Endothelial cell of umbilical vein (primary cell): ENCODE results near the gene MORC1. TPM values are rescaled to one million over a fixed set of nuclear protein-coding genes. Genes with fewer than 3 reads are reported as not detected.

Experiments
- BruUV-seq: library from RNA; stranded (reverse); fragments of 400-500 nt; replicated peaks from 2 replicates; lab custom pipeline; 2021; lab: Mats Ljungman, UMichigan
- CTCF ChIA-PET: fragments of 300-600, 350-600 bp; sonication (Branson Sonifier 250); formaldehyde crosslinking; loops from one replicate; lab custom pipeline; 2021; ENCODE audit warnings: antibody characterized with exemption, inconsistent platforms; lab: Charles Lee
- POLR2A ChIA-PET: fragments of 300-600, 350-600 bp; sonication (Branson Sonifier 250); formaldehyde crosslinking; loops from one replicate; lab custom pipeline; 2021; ENCODE audit warnings: antibody characterized with exemption, inconsistent platforms; lab: Charles Lee
- DNase-seq: peaks from one replicate; pipeline ENCODE4 v3.0.0-alpha.2; 2011; ENCODE audit warnings: low read depth, low spot score
- FAIRE-seq: peaks from 2 replicates; lab custom pipeline; 2011; peaks lifted over from hg19 to GRCh38; lab: Jason Lieb, UNC
- H2AFZ ChIP-seq: 2 replicates; pipeline ENCODE4 v1.6.0; 2012; ENCODE audit warnings: low read depth, low read length, control low read depth, inconsistent platforms
- H3K27ac ChIP-seq: 2 replicates; pipeline ENCODE4 v1.5.1; 2011; ENCODE audit warnings: low read depth, mild to moderate bottlenecking, control low read depth, low read length, moderate library complexity; ENCODE audit not compliant: insufficient read depth
- H3K27me3 ChIP-seq, 2 experiments: 2 replicates each; pipeline versions ENCODE4 v1.6.0 to v1.6.1; 2011; ENCODE audit warnings: low read length in 2 of 2, mixed read lengths in 1 of 2; ENCODE audit not compliant: control insufficient read depth in 2 of 2, insufficient read depth in 2 of 2
- H3K36me3 ChIP-seq, 2 experiments: 2 replicates in 1 of 2; 3 replicates in 1 of 2; pipeline ENCODE4 v1.5.1; 2011; ENCODE audit warnings: low read length in 2 of 2, mild to moderate bottlenecking in 1 of 2, moderate library complexity in 1 of 2; ENCODE audit not compliant: control insufficient read depth in 2 of 2, insufficient read depth in 2 of 2; ENCODE audit errors: extremely low read depth in 1 of 2
- H3K4me1 ChIP-seq: 3 replicates; pipeline ENCODE4 v1.5.1; 2011; ENCODE audit warnings: mild to moderate bottlenecking, low read length; ENCODE audit not compliant: control insufficient read depth, insufficient read depth; ENCODE audit errors: extremely low read depth
- H3K4me2 ChIP-seq: 2 replicates; pipeline ENCODE4 v1.6.1; 2011; ENCODE audit warnings: low read length, control low read depth, mixed read lengths; ENCODE audit not compliant: insufficient read depth
- H3K4me3 ChIP-seq, 3 experiments: fragments of 200-600 bp in 1 of 3; sonication (generic), shearing (Covaris generic) in 1 of 3; replicated peaks in 1 of 3; 2 replicates each; pipeline ENCODE4 v1.5.1; 2011 to 2016; ENCODE audit warnings: control low read depth in 3 of 3, low read length in 3 of 3, mild to moderate bottlenecking in 2 of 3, inconsistent platforms in 1 of 3, low read depth in 1 of 3, moderate library complexity in 1 of 3; ENCODE audit not compliant: insufficient read depth in 1 of 3
- H3K79me2 ChIP-seq: 2 replicates; pipeline ENCODE4 v1.6.0; 2012; ENCODE audit warnings: low read length, inconsistent platforms; ENCODE audit not compliant: control insufficient read depth, insufficient read depth
- H3K9ac ChIP-seq: replicated peaks from 2 replicates; pipeline ENCODE3; 2011; ENCODE audit warnings: low read length, control low read depth; ENCODE audit not compliant: insufficient read depth; ENCODE audit errors: extremely low read depth
- H3K9me1 ChIP-seq: replicated peaks from 3 replicates; pipeline ENCODE4 v1.6.0; 2011; ENCODE audit warnings: mild to moderate bottlenecking, low read length; ENCODE audit not compliant: control insufficient read depth, insufficient read depth; ENCODE audit errors: extremely low read depth
- H3K9me3 ChIP-seq: replicated peaks from 2 replicates; pipeline ENCODE4 v1.5.1; 2012; ENCODE audit warnings: low read length, inconsistent platforms; ENCODE audit not compliant: control insufficient read depth, insufficient read depth
- H4K20me1 ChIP-seq: replicated peaks from 2 replicates; pipeline ENCODE3; 2011; ENCODE audit warnings: mild to moderate bottlenecking, low read length; ENCODE audit not compliant: control insufficient read depth, insufficient read depth; ENCODE audit errors: extremely low read depth
- EZH2 ChIP-seq: IDR thresholded peaks from 2 replicates; pipeline ENCODE4 v1.6.1; 2012; ENCODE audit warnings: borderline replicate concordance, low read depth, mild to moderate bottlenecking, moderate library complexity, low read length, inconsistent platforms; ENCODE audit not compliant: severe bottlenecking
- FOS ChIP-seq: IDR thresholded peaks from 2 replicates; pipeline ENCODE4 v1.6.1; 2011; ENCODE audit warnings: mild to moderate bottlenecking, low read length, moderate library complexity, borderline replicate concordance; ENCODE audit not compliant: insufficient read depth
- GATA2 ChIP-seq: IDR thresholded peaks from 2 replicates; pipeline ENCODE4 v1.7.0; 2011; ENCODE audit warnings: low read depth, mild to moderate bottlenecking, moderate library complexity, mixed read lengths, low read length; ENCODE audit not compliant: insufficient read length, insufficient read depth
- JUN ChIP-seq: IDR thresholded peaks from 2 replicates; pipeline ENCODE4 v1.6.1; 2011; ENCODE audit warnings: borderline replicate concordance, low read depth; ENCODE audit not compliant: insufficient read length, insufficient read depth
- MYC ChIP-seq: IDR thresholded peaks from one replicate; pipeline ENCODE4 v1.6.1; 2011; ENCODE audit warnings: mild to moderate bottlenecking, low read depth, low read length
- POLR2A ChIP-seq: IDR thresholded peaks from 2 replicates; pipeline ENCODE4 v1.6.1; 2012; ENCODE audit warnings: low read depth, mild to moderate bottlenecking, control low read depth, low read length
- POLR2AphosphoS5 ChIP-seq: IDR thresholded peaks from 2 replicates; pipeline ENCODE4 v1.6.1; 2012; ENCODE audit warnings: low read depth, mild to moderate bottlenecking, control low read depth, low read length, moderate library complexity; ENCODE audit not compliant: insufficient read depth
- dilution Hi-C: fragments of 300-500 bp; cut with MboI; formaldehyde crosslinking; loops from one replicate; pipeline ENCODE4 v1.15.0; 2019; ENCODE audit warnings: low sequenced_read_pairs; ENCODE audit not compliant: extremely low pct_ligation_motif_present
- intact Hi-C: fragments of 100-400 bp; cut with micrococcal nuclease; formaldehyde crosslinking; loops from one replicate; pipeline ENCODE4 v1.10.0; 2022
- polyA plus RNA-seq, 4 experiments: library from polyadenylated mRNA; depleted of rRNA in 3 of 4; stranded (reverse) in 3 of 4; unstranded in 1 of 4; fragments of >200 nt; gene quantifications; 2 replicates each; pipeline versions ENCODE4 v1.2.1 to v1.2.3, GENCODE V29; 2011 to 2012; ENCODE audit warnings: missing spikeins in 1 of 4
- total RNA-seq: library from RNA; stranded (reverse); gene quantifications from 2 replicates; pipeline ENCODE4 v1.2.3, GENCODE V29; 2021
- TF ChIP-seq, protein P1 (sequence below), 2 donors: IDR thresholded peaks; 1 replicate in 1 of 2; 2 replicates in 1 of 2; pipeline ENCODE4 v1.5.1; 2011; ENCODE audit warnings: low read length in 2 of 2, mild to moderate bottlenecking in 2 of 2, moderate library complexity in 2 of 2, control low read depth in 1 of 2, inconsistent platforms in 1 of 2, low read depth in 1 of 2; ENCODE audit not compliant: insufficient read depth in 1 of 2; ENCODE audit errors: extremely low read depth in 1 of 2
- TF ChIP-seq, protein P2 (sequence below): IDR thresholded peaks from 2 replicates; pipeline ENCODE4 v1.6.1; 2011; ENCODE audit not compliant: insufficient read depth, insufficient read length

Gene MORC1
- total and polyA plus RNA-seq, 2 donors (not counting 3 experiments of a cell fraction or from before 2014, with no cell fraction given), result not detected

DNA sequence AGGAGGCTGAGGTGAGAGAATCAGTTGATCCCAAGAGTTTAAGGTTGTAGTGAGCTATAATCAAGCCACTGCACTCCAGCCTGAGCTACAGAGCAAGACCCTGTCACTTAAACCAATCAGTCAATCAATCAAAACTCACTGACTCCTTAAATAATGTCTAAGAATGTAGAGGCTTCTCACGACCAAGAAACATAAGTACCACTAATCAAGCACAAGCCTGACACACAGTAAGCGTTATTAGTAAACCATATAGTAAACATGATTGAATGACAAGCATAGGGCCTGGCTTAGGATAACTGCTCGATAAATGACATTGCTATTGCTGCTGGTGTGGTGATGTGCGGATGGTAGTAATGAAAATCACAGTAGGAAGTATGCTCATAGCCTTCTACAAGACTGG is 48.0 kb upstream of the MORC1 start:
- H4K20me1 ChIP-seq, result no peaks in the 10 kb centered on the region
- DNase-seq, result no peak
- H3K27ac ChIP-seq, result no peak overlapping the region
- TF ChIP-seq MYC (no peak), GATA2 (no peak), FOS (no peak), POLR2AphosphoS5 (no peak), JUN (no peak), POLR2A (no peak), EZH2 (no peak)
- TF ChIP-seq, protein P1, sequence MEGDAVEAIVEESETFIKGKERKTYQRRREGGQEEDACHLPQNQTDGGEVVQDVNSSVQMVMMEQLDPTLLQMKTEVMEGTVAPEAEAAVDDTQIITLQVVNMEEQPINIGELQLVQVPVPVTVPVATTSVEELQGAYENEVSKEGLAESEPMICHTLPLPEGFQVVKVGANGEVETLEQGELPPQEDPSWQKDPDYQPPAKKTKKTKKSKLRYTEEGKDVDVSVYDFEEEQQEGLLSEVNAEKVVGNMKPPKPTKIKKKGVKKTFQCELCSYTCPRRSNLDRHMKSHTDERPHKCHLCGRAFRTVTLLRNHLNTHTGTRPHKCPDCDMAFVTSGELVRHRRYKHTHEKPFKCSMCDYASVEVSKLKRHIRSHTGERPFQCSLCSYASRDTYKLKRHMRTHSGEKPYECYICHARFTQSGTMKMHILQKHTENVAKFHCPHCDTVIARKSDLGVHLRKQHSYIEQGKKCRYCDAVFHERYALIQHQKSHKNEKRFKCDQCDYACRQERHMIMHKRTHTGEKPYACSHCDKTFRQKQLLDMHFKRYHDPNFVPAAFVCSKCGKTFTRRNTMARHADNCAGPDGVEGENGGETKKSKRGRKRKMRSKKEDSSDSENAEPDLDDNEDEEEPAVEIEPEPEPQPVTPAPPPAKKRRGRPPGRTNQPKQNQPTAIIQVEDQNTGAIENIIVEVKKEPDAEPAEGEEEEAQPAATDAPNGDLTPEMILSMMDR (IDR thresholded peaks at IDR 0.05; ENCODE audit: extremely low read depth in 1 of 2, insufficient read depth in 1 of 2, low read depth in 1 of 2, low read length in 2 of 2), result no peak
- TF ChIP-seq, protein P2, sequence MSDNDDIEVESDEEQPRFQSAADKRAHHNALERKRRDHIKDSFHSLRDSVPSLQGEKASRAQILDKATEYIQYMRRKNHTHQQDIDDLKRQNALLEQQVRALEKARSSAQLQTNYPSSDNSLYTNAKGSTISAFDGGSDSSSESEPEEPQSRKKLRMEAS, result no peak
- intact Hi-C loops (no loop called here), dilution Hi-C loops (no loop called here)
- ChIA-PET CTCF (no interaction called here), POLR2A (no interaction called here)
- H3K4me3 ChIP-seq, result no peak overlapping the region
- H3K9me1 ChIP-seq, result no peaks in the 10 kb centered on the region
- no peaks in the 10 kb centered on the region for H3K9me3 ChIP-seq
- H3K27me3 ChIP-seq, result no peaks in the 10 kb centered on the region
- no peaks in the 10 kb centered on the region for H3K36me3 ChIP-seq
- no peaks in the 10 kb centered on the region for H3K4me1 ChIP-seq
- FAIRE-seq, result no peak
- no peak overlapping the region for H3K4me2 ChIP-seq
- no TSS peak for BruUV-seq
- H3K9ac ChIP-seq, result no peak overlapping the region
- H3K79me2 ChIP-seq, result no peaks in the 10 kb centered on the region
- no peak overlapping the region for H2AFZ ChIP-seq
